ENCODE data around the gene ARHGEF16. TPM values are rescaled to one million over a fixed set of nuclear protein-coding genes. Genes with fewer than 3 reads are reported as not detected.

Gene ARHGEF16
- total RNA-seq, 1 donor from 2014 or later = 0.34 TPM

GRCh38 chr1:3420218-3420951, 34.1 kb upstream of the ARHGEF16 start:
- Mint-ChIP-seq H3K4me3 (ENCODE audit: unreplicated experiment) (peak overlapping the region; percentile 38), H3K36me3 (ENCODE audit: unreplicated experiment) (peaks cover 13% of the 10 kb centered on the region), H3K27ac (ENCODE audit: unreplicated experiment) (no peak overlapping the region), H3K4me1 (ENCODE audit: low read depth, unreplicated experiment) (peaks cover 15% of the 10 kb centered on the region), H3K27me3 (ENCODE audit: unreplicated experiment) (peaks cover 9% of the 10 kb centered on the region), H3K9me3 (ENCODE audit: unreplicated experiment) (peaks cover 13% of the 10 kb centered on the region)
- DNase-seq = no peak
- no peak for TF ChIP-seq CTCF (IDR thresholded peaks at IDR 0.05; ENCODE audit: partially characterized antibody, unreplicated experiment)

GRCh38 chr1:3422638-3423037, 31.8 kb upstream of the ARHGEF16 start:
- Mint-ChIP-seq H3K36me3 (ENCODE audit: unreplicated experiment) (peaks cover 13% of the 10 kb centered on the region), H3K9me3 (ENCODE audit: unreplicated experiment) (peaks cover 13% of the 10 kb centered on the region), H3K4me3 (ENCODE audit: unreplicated experiment) (no peak overlapping the region), H3K27me3 (ENCODE audit: unreplicated experiment) (peaks cover 12% of the 10 kb centered on the region), H3K4me1 (ENCODE audit: low read depth, unreplicated experiment) (peaks cover 15% of the 10 kb centered on the region), H3K27ac (ENCODE audit: unreplicated experiment) (no peak overlapping the region)
- no peak for TF ChIP-seq CTCF (IDR thresholded peaks at IDR 0.05; ENCODE audit: partially characterized antibody, unreplicated experiment)
- no peak for DNase-seq

GRCh38 chr1:3423245-3423829, 31.1 kb upstream of the ARHGEF16 start:
- H3K4me1 Mint-ChIP-seq (ENCODE audit: low read depth, unreplicated experiment) = peaks cover 15% of the 10 kb centered on the region
- no peak for DNase-seq
- H3K9me3 Mint-ChIP-seq (ENCODE audit: unreplicated experiment) = peaks cover 13% of the 10 kb centered on the region
- no peak overlapping the region for H3K27ac Mint-ChIP-seq (ENCODE audit: unreplicated experiment)
- H3K4me3 Mint-ChIP-seq (ENCODE audit: unreplicated experiment) = no peak overlapping the region
- TF ChIP-seq CTCF (IDR thresholded peaks at IDR 0.05; ENCODE audit: partially characterized antibody, unreplicated experiment) = no peak
- peaks cover 12% of the 10 kb centered on the region for H3K27me3 Mint-ChIP-seq (ENCODE audit: unreplicated experiment)
- peaks cover 13% of the 10 kb centered on the region for H3K36me3 Mint-ChIP-seq (ENCODE audit: unreplicated experiment)

- Mint-ChIP-seq H3K4me1 (ENCODE audit: low read depth, unreplicated experiment) (peaks cover 15% of the 10 kb centered on the region), H3K4me3 (ENCODE audit: unreplicated experiment) (no peak overlapping the region), H3K36me3 (ENCODE audit: unreplicated experiment) (peaks cover 13% of the 10 kb centered on the region), H3K27me3 (ENCODE audit: unreplicated experiment) (peaks cover 12% of the 10 kb centered on the region), H3K27ac (ENCODE audit: unreplicated experiment) (no peak overlapping the region), H3K9me3 (ENCODE audit: unreplicated experiment) (peaks cover 13% of the 10 kb centered on the region)
- DNase-seq = no peak
- TF ChIP-seq CTCF (IDR thresholded peaks at IDR 0.05; ENCODE audit: partially characterized antibody, unreplicated experiment) = no peak
Measured at GRCh38 chr1:3423896-3424611, 30.4 kb upstream of the ARHGEF16 start.
